Psoas muscle (tissue), 8 donors: ENCODE measurements around the gene DPH7. TPM values are rescaled to one million over a fixed set of nuclear protein-coding genes. Genes with fewer than 3 reads are reported as not detected.

Experiments used
- ATAC-seq, 4 donors: fragments of 200-7000 bp; cut with Tn5 transposase; one replicate each; pipeline ENCODE4 v1.9.1; 2020; ENCODE audit warnings: moderate library complexity in 3 of 4, mild to moderate bottlenecking in 2 of 4
- DNase-seq, 2 donors: peaks; one replicate each; pipeline ENCODE4 v3.0.0-alpha.2; 2020
- H3K27ac ChIP-seq: fragments of 200-600 bp; one replicate; pipeline ENCODE4 v1.8.0; 2022
- H3K27me3 ChIP-seq, 3 donors: fragments of 200-600 bp in 1 of 3; one replicate each; pipeline versions ENCODE4 v1.6.1 to v1.8.0; 2013 to 2022; ENCODE audit warnings: low read length in 2 of 3, mild to moderate bottlenecking in 2 of 3, moderate library complexity in 1 of 3; ENCODE audit not compliant: insufficient read depth in 3 of 3
- H3K36me3 ChIP-seq, 2 donors: fragments of 200-600 bp in 1 of 2; one replicate each; pipeline versions ENCODE4 v1.6.1 to v1.8.0; 2013 to 2022; ENCODE audit warnings: low read depth in 1 of 2, mild to moderate bottlenecking in 1 of 2, moderate library complexity in 1 of 2; ENCODE audit not compliant: insufficient read depth in 1 of 2
- H3K4me1 ChIP-seq: fragments of 200-600 bp; one replicate; pipeline ENCODE4 v1.8.0; 2022
- H3K4me3 ChIP-seq: fragments of 200-600 bp; one replicate; pipeline ENCODE4 v1.8.0; 2022; ENCODE audit warnings: mild to moderate bottlenecking
- H3K9me3 ChIP-seq: fragments of 200-600 bp; one replicate; pipeline ENCODE4 v1.8.0; 2022
- WGBS, 3 donors: extraction: QIAGEN DNeasy Blood & Tissue Kit; methylation state at CpG; one replicate each; pipeline versions ENCODE4 v1.1.6 to v1.1.7; 2013; 5-methylcytosine and 5-hydroxymethylcytosine counted together
- intact Hi-C, 2 donors: fragments of 100-400 bp; cut with DNase I; formaldehyde crosslinking; loops; one replicate each; pipeline versions ENCODE4 v1.11.0 to v1.14.2; 2022
- polyA plus RNA-seq, 3 donors: library from polyadenylated mRNA; stranded (reverse); fragments of 200-250 nt; gene quantifications; one replicate each; pipeline ENCODE4 v1.2.3, GENCODE V29; 2013
- total RNA-seq, 4 donors: library from RNA; stranded (reverse); fragmentation: NEBNext Ultra II Directional in 2 of 4; extraction: Animal tissue kit (Norgen Biotek cat#: 25700) in 2 of 4; gene quantifications; one replicate each; pipeline versions ENCODE4 v1.2.1 to v1.2.4, GENCODE V29; 2021 to 2023
- TF ChIP-seq, protein P1 (sequence below): fragments of 200-600 bp; IDR thresholded peaks from one replicate; pipeline ENCODE4 v1.8.0; 2022; ENCODE audit warnings: antibody characterized with exemption
- donor health status: healthy with polysubstance abuse.
- donor health status: DM: no; HTN: no; CAD: no; lungs with moderate emphysema.
- donor health status: Bipolar disorder and iron deficiency.
- donor health status: healthy.
- donor health status: DM: yes; HTN: yes; CAD: no.
- donor health status: DM: no; HTN: no; CAD: no.
- donor health status: DM: no; HTN: no; CAD: no.
- donor health status: DM: yes; HTN: yes; CAD: no.

The DPH7 gene
- total and polyA plus RNA-seq, 7 donors: 9.1 to 17.8 (median 14.1) TPM

- WGBS, 3 donors: 22 to 25% (median 24%) methylated on average over 18 to 19 of the region's 19 CpGs
- Histone ChIP-seq H3K4me3 (peak overlapping the region; percentile 86), H3K36me3 (peaks cover 3 to 56% of the 10 kb centered on the region in 2 donors), H3K4me1 (peaks cover 35% of the 10 kb centered on the region), H3K27ac (peak overlapping the region; percentile 82), H3K9me3 (no peaks in the 10 kb centered on the region), H3K27me3 (no peaks in the 10 kb centered on the region)
- intact Hi-C loops: no loop called here
- peak; percentile 32 to 60 for DNase-seq
- peak in 1 of 4 donors; percentile 52 for ATAC-seq
- TF ChIP-seq, protein P1, sequence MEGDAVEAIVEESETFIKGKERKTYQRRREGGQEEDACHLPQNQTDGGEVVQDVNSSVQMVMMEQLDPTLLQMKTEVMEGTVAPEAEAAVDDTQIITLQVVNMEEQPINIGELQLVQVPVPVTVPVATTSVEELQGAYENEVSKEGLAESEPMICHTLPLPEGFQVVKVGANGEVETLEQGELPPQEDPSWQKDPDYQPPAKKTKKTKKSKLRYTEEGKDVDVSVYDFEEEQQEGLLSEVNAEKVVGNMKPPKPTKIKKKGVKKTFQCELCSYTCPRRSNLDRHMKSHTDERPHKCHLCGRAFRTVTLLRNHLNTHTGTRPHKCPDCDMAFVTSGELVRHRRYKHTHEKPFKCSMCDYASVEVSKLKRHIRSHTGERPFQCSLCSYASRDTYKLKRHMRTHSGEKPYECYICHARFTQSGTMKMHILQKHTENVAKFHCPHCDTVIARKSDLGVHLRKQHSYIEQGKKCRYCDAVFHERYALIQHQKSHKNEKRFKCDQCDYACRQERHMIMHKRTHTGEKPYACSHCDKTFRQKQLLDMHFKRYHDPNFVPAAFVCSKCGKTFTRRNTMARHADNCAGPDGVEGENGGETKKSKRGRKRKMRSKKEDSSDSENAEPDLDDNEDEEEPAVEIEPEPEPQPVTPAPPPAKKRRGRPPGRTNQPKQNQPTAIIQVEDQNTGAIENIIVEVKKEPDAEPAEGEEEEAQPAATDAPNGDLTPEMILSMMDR: no peak
Measured at GRCh38 chr9:137579259-137579604, 507 bp upstream of the DPH7 start.

DNA sequence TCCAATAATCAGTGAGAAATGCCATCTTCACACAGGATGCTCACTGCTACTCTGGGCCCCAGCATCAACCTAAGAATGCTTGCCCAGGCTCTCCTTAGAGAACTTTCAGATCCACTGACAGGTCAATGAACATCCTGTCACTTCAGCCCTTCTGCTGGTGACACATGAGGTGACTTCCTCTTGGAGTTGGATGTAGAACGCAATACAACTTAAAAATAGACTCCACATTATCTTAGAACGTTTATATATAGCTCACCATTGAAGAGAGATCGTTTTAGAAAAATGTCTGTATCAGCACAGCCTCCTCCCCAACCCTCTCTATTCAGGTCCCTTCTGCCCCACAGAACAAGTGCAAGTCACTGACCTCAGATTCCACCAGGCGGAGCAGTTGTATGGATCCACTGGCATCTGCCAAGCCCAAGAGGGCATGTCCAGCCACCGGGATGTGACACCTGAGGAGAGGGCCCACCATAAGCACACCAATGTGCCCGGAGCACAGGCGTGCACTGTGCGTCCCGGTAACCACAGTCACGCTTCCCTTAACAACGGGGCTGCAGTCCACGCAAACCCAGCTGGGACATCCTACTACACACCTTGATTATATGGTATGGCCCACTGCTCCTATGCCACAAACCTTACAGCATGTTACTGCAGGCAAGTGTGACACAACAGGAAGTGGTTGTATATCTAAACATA is 2.9 kb downstream of the DPH7 start:
- Histone ChIP-seq H3K27ac (peak overlapping the region; percentile 23), H3K4me1 (peaks cover 35% of the 10 kb centered on the region), H3K27me3 (no peaks in the 10 kb centered on the region), H3K36me3 (peaks cover 0 to 58% of the 10 kb centered on the region in 2 donors), H3K4me3 (no peak overlapping the region), H3K9me3 (no peaks in the 10 kb centered on the region)
- TF ChIP-seq, protein P1: no peak
- intact Hi-C loops: loop anchor here in 1 of 2 donors (2.0 kb wide), 1 partner anchor 21 kb away; no protein-coding TSS in a partner anchor
- DNase-seq: no peak
- WGBS, 3 donors: 56 to 67% (median 57%) methylated on average over 12 of the region's 12 CpGs
- ATAC-seq: no peak

- WGBS, 3 donors: 71 to 78% (median 72%) methylated on average over 9 of the region's 9 CpGs
- Histone ChIP-seq H3K4me3 (no peak overlapping the region), H3K27me3 (no peaks in the 10 kb centered on the region), H3K4me1 (peaks cover 35% of the 10 kb centered on the region), H3K9me3 (no peaks in the 10 kb centered on the region), H3K36me3 (peaks cover 0 to 63% of the 10 kb centered on the region in 2 donors), H3K27ac (peak overlapping the region; percentile 2)
- DNase-seq: no peak
- intact Hi-C loops: no loop called here
- TF ChIP-seq, protein P1: no peak
- no peak for ATAC-seq
Measured at GRCh38 chr9:137575364-137575715, 3.4 kb downstream of the DPH7 start.

GRCh38 chr9:137574192-137574591 is 4.5 kb downstream of the DPH7 start:
- no peak overlapping the region for H3K27ac ChIP-seq
- ATAC-seq: no peak
- peaks cover 28% of the 10 kb centered on the region for H3K4me1 ChIP-seq
- no peaks in the 10 kb centered on the region for H3K27me3 ChIP-seq
- no peak for DNase-seq
- H3K36me3 ChIP-seq: peaks cover 0 to 65% of the 10 kb centered on the region in 2 donors
- H3K4me3 ChIP-seq: no peak overlapping the region
- no peaks in the 10 kb centered on the region for H3K9me3 ChIP-seq
- 88 to 90% (median 89%) methylated on average over 10 of the region's 10 CpGs for WGBS, 3 donors
- intact Hi-C loops: no loop called here
- TF ChIP-seq, protein P1: no peak

DNA sequence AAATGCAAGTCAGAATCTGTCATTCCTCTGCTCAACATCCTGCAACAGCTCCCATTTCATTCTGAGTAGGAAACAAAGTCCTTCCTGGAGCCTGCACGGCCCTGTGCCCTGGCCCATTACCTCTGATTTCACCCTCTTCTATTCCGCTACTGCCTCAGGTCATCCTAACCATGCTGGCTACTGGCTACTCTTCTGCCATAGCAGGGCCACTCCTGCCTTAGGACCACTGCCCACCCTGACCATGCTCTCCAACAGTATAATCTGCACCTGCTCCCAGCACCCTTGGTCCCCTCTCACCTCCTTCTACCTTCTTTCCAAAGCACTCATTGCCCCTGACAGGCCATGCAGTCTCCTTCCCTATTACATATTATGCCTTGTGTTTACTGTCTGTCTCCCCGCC is 8.2 kb downstream of the DPH7 start:
- Histone ChIP-seq H3K4me1 (peaks cover 4% of the 10 kb centered on the region), H3K27ac (no peak overlapping the region), H3K36me3 (peaks cover 0 to 56% of the 10 kb centered on the region in 2 donors), H3K9me3 (no peaks in the 10 kb centered on the region), H3K4me3 (no peak overlapping the region), H3K27me3 (no peaks in the 10 kb centered on the region)
- 87 to 97% (median 94%) methylated on average over 3 of the region's 3 CpGs for WGBS, 3 donors
- ATAC-seq: no peak
- TF ChIP-seq, protein P1: no peak
- intact Hi-C loops: no loop called here
- DNase-seq: no peak
